ENCODE results near the gene ZNF791. TPM values are rescaled to one million over a fixed set of nuclear protein-coding genes. Genes with fewer than 3 reads are reported as not detected.

ZNF791 gene
- total RNA-seq, 1 experiment from 2014 or later, result 26.0 TPM

- Histone ChIP-seq H3K9me3 (ENCODE audit: low read depth, low read length, poor library complexity, severe bottlenecking) (peaks cover 23% of the 10 kb centered on the region), H3K4me3 (ENCODE audit: low read depth, low read length, poor library complexity, severe bottlenecking) (no peak overlapping the region), H3K27me3 (replicated peaks; ENCODE audit: insufficient read depth, low read depth, low read length, poor library complexity) (no peaks in the 10 kb centered on the region), H3K27ac (ENCODE audit: low read depth, low read length, poor library complexity, severe bottlenecking) (no peak overlapping the region), H3K4me1 (ENCODE audit: insufficient read depth, low read length, poor library complexity, severe bottlenecking) (no peaks in the 10 kb centered on the region), H3K36me3 (ENCODE audit: insufficient read depth, low read length, poor library complexity, severe bottlenecking) (peaks cover 54% of the 10 kb centered on the region)
- ChIA-PET POLR2A (ENCODE audit: low non-redundant PET) (no interaction called here), CTCF (no interaction called here)
- TF ChIP-seq EZH2 (IDR thresholded peaks at IDR 0.05; ENCODE audit: borderline replicate concordance, low read depth, low read length, poor library complexity, severe bottlenecking) (no peak), CTCF (conservative IDR thresholded peaks at IDR 0.05; ENCODE audit: low read depth, low read length) (no peak)
- intact Hi-C loops (cut with micrococcal nuclease; ENCODE audit: unreplicated experiment), result no loop called here
- BruUV-seq (replicated peaks), result no TSS peak
- DNase-seq (ENCODE audit: low spot score), result no peak
Observed at GRCh38 chr19:12623361-12624031, 12.8 kb downstream of the ZNF791 start.

- peaks cover 71% of the 10 kb centered on the region for H3K36me3 ChIP-seq (ENCODE audit: insufficient read depth, low read length, poor library complexity, severe bottlenecking)
Observed at GRCh38 chr19:12626958-12627357, 16.2 kb downstream of the ZNF791 start.

More at GRCh38 chr19:12626958-12627357, 16.2 kb downstream of the ZNF791 start:
- POLR2A ChIA-PET (ENCODE audit: low non-redundant PET), result no interaction called here
- no TSS peak for BruUV-seq (replicated peaks)
- no peaks in the 10 kb centered on the region for H3K4me1 ChIP-seq (ENCODE audit: insufficient read depth, low read length, poor library complexity, severe bottlenecking)
- no peaks in the 10 kb centered on the region for H3K27me3 ChIP-seq (replicated peaks; ENCODE audit: insufficient read depth, low read depth, low read length, poor library complexity)
- no peak for DNase-seq (ENCODE audit: low spot score)
- no peak overlapping the region for H3K4me3 ChIP-seq (ENCODE audit: low read depth, low read length, poor library complexity, severe bottlenecking)
- TF ChIP-seq EZH2 (IDR thresholded peaks at IDR 0.05; ENCODE audit: borderline replicate concordance, low read depth, low read length, poor library complexity, severe bottlenecking) (no peak), CTCF (conservative IDR thresholded peaks at IDR 0.05; ENCODE audit: low read depth, low read length) (no peak)
- CTCF ChIA-PET, result interaction anchor here (0.7 kb wide), 1 partner anchor 48 kb away, joined by 3 read pairs; no protein-coding TSS in a partner anchor
- intact Hi-C loops (cut with micrococcal nuclease; ENCODE audit: unreplicated experiment), result no loop called here
- peaks cover 36% of the 10 kb centered on the region for H3K9me3 ChIP-seq (ENCODE audit: low read depth, low read length, poor library complexity, severe bottlenecking)
- H3K27ac ChIP-seq (ENCODE audit: low read depth, low read length, poor library complexity, severe bottlenecking), result no peak overlapping the region

Data from A673 (cell line).